Left ventricle myocardium superior (tissue), 1 donor: ENCODE data around the gene RPAP3. TPM values are rescaled to one million over a fixed set of nuclear protein-coding genes. Genes with fewer than 3 reads are reported as not detected.
"Not testable (repeated sequence)": the region's sequence is repeated elsewhere in the genome, so short reads cannot be mapped to it uniquely, and the experiment has no call there.

Experiments used
- ATAC-seq: fragments of 200-7000 bp; cut with Tn5 transposase; one replicate; pipeline ENCODE4 v1.9.1; 2020; ENCODE audit warnings: mild to moderate bottlenecking, moderate library complexity
- DNase-seq: peaks from one replicate; pipeline ENCODE4 v3.0.0-alpha.2; 2020
- intact Hi-C: fragments of 100-400 bp; cut with micrococcal nuclease; formaldehyde crosslinking; loops from one replicate; pipeline ENCODE4 v1.11.0; 2022
- total RNA-seq: library from RNA; stranded (reverse); fragmentation: NEBNext Ultra II Directional; extraction: Animal tissue kit (Norgen Biotek cat#: 25700); gene quantifications from one replicate; pipeline ENCODE4 v1.2.1, GENCODE V29; 2021
- donor health status: DM: no; HTN: yes; CAD: no; lungs with severe emphysema.

The RPAP3 gene
- total RNA-seq, 1 donor from 2014 or later: 19.9 TPM

GRCh38 chr12:47705229-47705565, 633 bp downstream of the RPAP3 start:
- intact Hi-C loops: no loop called here
- ATAC-seq (no peak), DNase-seq (no peak)

- DNase-seq: no peak
- no peak for ATAC-seq
- intact Hi-C loops: no loop called here
These were observed 1.1 kb downstream of the RPAP3 start for GRCh38 chr12:47704719-47705118.

GRCh38 chr12:47700263-47700662, 5.6 kb downstream of the RPAP3 start:
- intact Hi-C loops: no loop called here

GRCh38 chr12:47698631-47699030, 7.2 kb downstream of the RPAP3 start:
- no peak for ATAC-seq
- intact Hi-C loops: no loop called here

More at GRCh38 chr12:47700263-47700662, 5.6 kb downstream of the RPAP3 start:
- no peak for ATAC-seq
- no peak for DNase-seq

GRCh38 chr12:47698055-47698454, 7.8 kb downstream of the RPAP3 start:
- ATAC-seq: no peak
- DNase-seq: no peak
- intact Hi-C loops: no loop called here

More at GRCh38 chr12:47698631-47699030, 7.2 kb downstream of the RPAP3 start:
- no peak for DNase-seq

- ATAC-seq: no peak
- intact Hi-C loops: loop anchor here (10.0 kb wide), 1 partner anchor 654 kb away; no protein-coding TSS in a partner anchor
- no peak for DNase-seq
These were observed 16.6 kb downstream of the RPAP3 start for GRCh38 chr12:47689215-47689614.

- DNase-seq (no peak), ATAC-seq (no peak)
- intact Hi-C loops: loop anchor here (10.0 kb wide), 1 partner anchor 653 kb away; no protein-coding TSS in a partner anchor
These were observed 18.2 kb downstream of the RPAP3 start for GRCh38 chr12:47687636-47688035.

- ATAC-seq (no peak), DNase-seq (no peak)
- intact Hi-C loops: loop anchor here (10.0 kb wide), 1 partner anchor 652 kb away; no protein-coding TSS in a partner anchor
These were observed 19.1 kb downstream of the RPAP3 start for GRCh38 chr12:47686645-47687240.

- intact Hi-C loops: loop anchor here (10.0 kb wide), 1 partner anchor 645 kb away; no protein-coding TSS in a partner anchor
- ATAC-seq: no peak
- no peak for DNase-seq
These were observed 26.0 kb downstream of the RPAP3 start for GRCh38 chr12:47679785-47680184.

- intact Hi-C loops: no loop called here
- no peak for DNase-seq
- peak; percentile 58 for ATAC-seq
These were observed 33.8 kb downstream of the RPAP3 start for GRCh38 chr12:47672068-47672467.

GRCh38 chr12:47667935-47668334, 37.9 kb downstream of the RPAP3 start:
- DNase-seq, ATAC-seq, intact Hi-C loops: not testable (repeated sequence)

GRCh38 chr12:47652521-47653234, 53.2 kb downstream of the RPAP3 start:
- ATAC-seq (peak; percentile 49), DNase-seq (no peak)
- intact Hi-C loops: no loop called here

- intact Hi-C loops: no loop called here
These were observed 54.2 kb downstream of the RPAP3 start for GRCh38 chr12:47651368-47652254.

GRCh38 chr12:47650469-47650868, 55.4 kb downstream of the RPAP3 start:
- intact Hi-C loops: no loop called here
- DNase-seq (no peak), ATAC-seq (no peak)

More at GRCh38 chr12:47651368-47652254, 54.2 kb downstream of the RPAP3 start:
- ATAC-seq (peak; percentile 88), DNase-seq (peak; percentile 68)

GRCh38 chr12:47649381-47649780, 56.4 kb downstream of the RPAP3 start:
- intact Hi-C loops: no loop called here
- DNase-seq: no peak
- ATAC-seq: peak; percentile 79

GRCh38 chr12:47648056-47648579, 57.7 kb downstream of the RPAP3 start:
- no peak for ATAC-seq
- no peak for DNase-seq
- intact Hi-C loops: no loop called here

GRCh38 chr12:47642310-47642709, 63.5 kb downstream of the RPAP3 start:
- intact Hi-C loops, DNase-seq, ATAC-seq: not testable (repeated sequence)

- intact Hi-C loops: no loop called here
- no peak for ATAC-seq
- DNase-seq: peak; percentile 40
These were observed 68.7 kb downstream of the RPAP3 start for GRCh38 chr12:47636908-47637780.
